Neuronal stem cell (in vitro differentiated cells): ENCODE data around the gene STAB2.

Source experiments
- DNase-seq: peaks from one replicate; pipeline ENCODE4 v3.0.0-alpha.2; 2013; ENCODE audit warnings: low spot score
- H2AFZ ChIP-seq: one replicate; pipeline ENCODE4 v1.6.1; 2013; ENCODE audit warnings: mild to moderate bottlenecking, low read length, inconsistent platforms
- H2AK5ac ChIP-seq: 2 replicates; pipeline ENCODE4 v1.6.1; 2013; ENCODE audit warnings: low read depth, mild to moderate bottlenecking, inconsistent platforms, low read length, moderate library complexity, mixed read lengths
- H2BK120ac ChIP-seq: 2 replicates; pipeline ENCODE4 v1.6.1; 2013; ENCODE audit warnings: low read depth, mild to moderate bottlenecking, inconsistent platforms, low read length, moderate library complexity, mixed read lengths
- H2BK12ac ChIP-seq: one replicate; pipeline ENCODE4 v1.6.1; 2013; ENCODE audit warnings: low read length, inconsistent platforms
- H2BK15ac ChIP-seq: 2 replicates; pipeline ENCODE4 v1.6.1; 2013; ENCODE audit warnings: mild to moderate bottlenecking, low read length, inconsistent platforms, mixed read lengths
- H2BK5ac ChIP-seq: one replicate; pipeline ENCODE4 v1.6.1; 2013; ENCODE audit warnings: inconsistent platforms, mild to moderate bottlenecking, low read length, moderate library complexity
- H3K14ac ChIP-seq: one replicate; pipeline ENCODE4 v1.6.1; 2013; ENCODE audit warnings: low read length, inconsistent platforms
- H3K18ac ChIP-seq: 2 replicates; pipeline ENCODE4 v1.6.1; 2013; ENCODE audit warnings: low read length, inconsistent platforms
- H3K23ac ChIP-seq: 2 replicates; pipeline ENCODE4 v1.6.1; 2013; ENCODE audit warnings: low read depth, mild to moderate bottlenecking, mixed read lengths, low read length, inconsistent platforms; ENCODE audit not compliant: poor library complexity
- H3K27ac ChIP-seq: replicated peaks from 3 replicates; pipeline ENCODE4 v1.5.1; 2013; ENCODE audit warnings: low read length, inconsistent platforms
- H3K27me3 ChIP-seq, 3 experiments: 2 replicates each; pipeline ENCODE4 v1.6.1; 2013; ENCODE audit warnings: low read length in 3 of 3, mild to moderate bottlenecking in 2 of 3, inconsistent platforms in 1 of 3, low read depth in 1 of 3, mixed read lengths in 1 of 3, moderate library complexity in 1 of 3; ENCODE audit not compliant: control insufficient read depth in 3 of 3, insufficient read depth in 3 of 3
- H3K36me3 ChIP-seq, 2 donors: replicated peaks in 1 of 2; 2 replicates each; pipeline ENCODE4 v1.6.1; 2013; ENCODE audit warnings: low read length in 2 of 2; ENCODE audit not compliant: control insufficient read depth in 2 of 2, insufficient read depth in 2 of 2
- H3K4ac ChIP-seq: 2 replicates; pipeline ENCODE4 v1.6.1; 2013; ENCODE audit warnings: inconsistent platforms, mild to moderate bottlenecking, low read length, moderate library complexity
- H3K4me1 ChIP-seq, 2 donors: 1 replicate in 1 of 2; 2 replicates in 1 of 2; pipeline ENCODE4 v1.6.1; 2013; ENCODE audit warnings: low read length in 2 of 2, low read depth in 1 of 2; ENCODE audit not compliant: control insufficient read depth in 2 of 2, insufficient read depth in 1 of 2
- H3K4me2 ChIP-seq: one replicate; pipeline ENCODE4 v1.6.1; 2013; ENCODE audit warnings: mild to moderate bottlenecking, low read length, inconsistent platforms; ENCODE audit not compliant: insufficient read depth, poor library complexity, severe bottlenecking
- H3K4me3 ChIP-seq, 2 donors: 2 replicates each; pipeline ENCODE4 v1.5.1; 2013; ENCODE audit warnings: low read length in 2 of 2, mild to moderate bottlenecking in 2 of 2, inconsistent platforms in 1 of 2, moderate library complexity in 1 of 2
- H3K79me1 ChIP-seq: one replicate; pipeline ENCODE4 v1.6.1; 2013; ENCODE audit warnings: low read depth, mild to moderate bottlenecking, inconsistent platforms, low read length, moderate library complexity
- H3K9ac ChIP-seq: one replicate; pipeline ENCODE4 v1.6.1; 2013; ENCODE audit warnings: mild to moderate bottlenecking, low read depth, low read length, inconsistent platforms; ENCODE audit not compliant: poor library complexity
- H3K9me3 ChIP-seq, 2 donors: replicated peaks in 1 of 2; 2 replicates each; pipeline versions ENCODE3 to v1.6.1; 2013; ENCODE audit warnings: low read length in 2 of 2, mild to moderate bottlenecking in 2 of 2, inconsistent platforms in 1 of 2, low read depth in 1 of 2, mixed read lengths in 1 of 2, moderate library complexity in 1 of 2; ENCODE audit not compliant: control insufficient read depth in 2 of 2, insufficient read depth in 1 of 2
- H4K8ac ChIP-seq: one replicate; pipeline ENCODE4 v1.6.1; 2013; ENCODE audit warnings: low read depth, mild to moderate bottlenecking, inconsistent platforms, low read length, moderate library complexity
- H4K91ac ChIP-seq: one replicate; pipeline ENCODE4 v1.6.1; 2013; ENCODE audit warnings: low read length, low read depth, mild to moderate bottlenecking, inconsistent platforms; ENCODE audit not compliant: poor library complexity
- WGBS, 2 donors: extraction: QIAGEN DNeasy Blood & Tissue Kit; methylation state at CpG; one replicate each; pipeline ENCODE4 v1.1.7; 2013; ENCODE audit warnings: missing lambda C conversion rate in 2 of 2, mixed read lengths in 1 of 2; ENCODE audit not compliant: insufficient read length in 2 of 2, insufficient replicate concordance in 1 of 2; ENCODE audit errors: extremely low coverage in 2 of 2; 5-methylcytosine and 5-hydroxymethylcytosine counted together

Gene STAB2

DNA sequence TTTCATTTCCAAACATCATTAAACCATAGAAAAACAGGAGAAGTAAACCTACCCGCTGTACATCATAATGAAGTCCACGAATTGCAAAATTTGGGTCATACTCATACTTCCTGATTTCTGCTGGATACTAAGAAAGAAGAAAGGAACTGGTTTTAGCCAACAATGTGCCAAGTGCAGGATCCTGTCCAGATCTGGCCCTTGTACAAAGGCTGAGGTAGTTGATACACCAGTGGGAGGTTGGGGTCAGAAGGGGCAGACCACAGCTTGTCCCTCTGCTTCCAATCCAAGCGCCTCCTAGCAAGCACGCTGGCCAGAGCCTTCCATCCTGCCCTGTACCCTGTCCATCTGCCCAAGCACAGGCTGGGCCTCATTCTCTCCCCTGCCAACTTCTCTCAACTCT is 219.7 kb downstream of the STAB2 start:
- Histone ChIP-seq H3K23ac (no peak overlapping the region), H3K27ac (no peak overlapping the region), H2BK15ac (no peak overlapping the region), H2BK120ac (peak overlapping the region; percentile 30), H3K27me3 (no peaks in the 10 kb centered on the region), H3K4me1 (peaks cover 0 to 5% of the 10 kb centered on the region in 2 donors), H3K36me3 (peaks cover 0 to 12% of the 10 kb centered on the region in 2 donors), H4K91ac (no peak overlapping the region), H3K4me3 (no peak overlapping the region), H2BK5ac (no peak overlapping the region), H3K9me3 (no peaks in the 10 kb centered on the region), H3K18ac (no peak overlapping the region), H4K8ac (no peak overlapping the region), H2AFZ (no peak overlapping the region), H2BK12ac (no peak overlapping the region), H3K9ac (no peak overlapping the region), H2AK5ac (no peak overlapping the region), H3K79me1 (no peaks in the 10 kb centered on the region), H3K14ac (no peak overlapping the region), H3K4ac (no peak overlapping the region), H3K4me2 (no peak overlapping the region)
- DNase-seq: no peak
- WGBS, 2 donors: no CpG with 5 or more reads among the region's 4 CpGs

DNA sequence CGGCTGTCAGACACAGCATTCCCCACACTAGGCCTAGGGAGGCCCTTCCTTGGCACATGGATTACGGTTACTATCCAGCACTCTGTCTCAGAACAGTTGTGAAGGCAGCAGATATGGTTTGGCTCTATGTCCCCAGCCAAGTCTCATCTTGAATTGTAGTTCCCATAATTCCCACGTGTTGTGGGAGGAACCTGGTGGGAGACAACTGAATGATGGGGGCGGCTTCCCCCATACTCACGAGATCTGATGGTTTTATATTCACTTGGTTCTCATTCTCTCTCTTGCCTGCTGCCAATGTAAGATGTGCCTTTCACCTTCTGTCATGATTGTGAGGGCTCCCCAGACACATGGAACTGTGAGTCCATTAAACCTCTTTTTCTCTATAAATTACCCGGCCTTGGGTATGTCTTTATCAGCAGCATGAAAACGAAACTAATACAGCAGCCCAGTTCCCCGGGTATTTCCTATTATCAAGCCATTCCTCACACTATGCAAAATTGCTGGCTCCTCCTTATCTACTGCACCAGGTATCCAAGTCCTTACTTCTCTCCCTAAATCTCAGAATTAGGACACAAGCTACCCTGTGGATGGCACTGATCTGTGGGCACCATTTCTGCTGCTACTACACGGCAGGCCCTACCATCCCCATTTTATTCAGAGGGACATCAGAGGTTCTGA is 220.6 kb downstream of the STAB2 start:
- H3K23ac ChIP-seq: no peak overlapping the region
- no peak overlapping the region for H2BK5ac ChIP-seq
- peak overlapping the region; percentile 68 for H3K18ac ChIP-seq
- no peak overlapping the region for H4K8ac ChIP-seq
- no peak overlapping the region for H3K4me3 ChIP-seq
- H2AK5ac ChIP-seq: no peak overlapping the region
- no peak overlapping the region for H3K14ac ChIP-seq
- no peak overlapping the region for H3K27ac ChIP-seq
- WGBS, 2 donors: no CpG with 5 or more reads among the region's 9 CpGs
- H3K4me1 ChIP-seq: no peaks in the 10 kb centered on the region
- no peaks in the 10 kb centered on the region for H3K79me1 ChIP-seq
- no peak overlapping the region for H3K4me2 ChIP-seq
- H3K9me3 ChIP-seq: no peaks in the 10 kb centered on the region
- no peak overlapping the region for H4K91ac ChIP-seq
- no peak overlapping the region for H3K9ac ChIP-seq
- H2AFZ ChIP-seq: no peak overlapping the region
- no peak overlapping the region for H2BK120ac ChIP-seq
- no peaks in the 10 kb centered on the region for H3K27me3 ChIP-seq
- no peak overlapping the region for H3K4ac ChIP-seq
- H3K36me3 ChIP-seq: peaks cover 0 to 15% of the 10 kb centered on the region in 2 donors
- no peak overlapping the region for H2BK15ac ChIP-seq
- H2BK12ac ChIP-seq: no peak overlapping the region
- no peak for DNase-seq

DNA sequence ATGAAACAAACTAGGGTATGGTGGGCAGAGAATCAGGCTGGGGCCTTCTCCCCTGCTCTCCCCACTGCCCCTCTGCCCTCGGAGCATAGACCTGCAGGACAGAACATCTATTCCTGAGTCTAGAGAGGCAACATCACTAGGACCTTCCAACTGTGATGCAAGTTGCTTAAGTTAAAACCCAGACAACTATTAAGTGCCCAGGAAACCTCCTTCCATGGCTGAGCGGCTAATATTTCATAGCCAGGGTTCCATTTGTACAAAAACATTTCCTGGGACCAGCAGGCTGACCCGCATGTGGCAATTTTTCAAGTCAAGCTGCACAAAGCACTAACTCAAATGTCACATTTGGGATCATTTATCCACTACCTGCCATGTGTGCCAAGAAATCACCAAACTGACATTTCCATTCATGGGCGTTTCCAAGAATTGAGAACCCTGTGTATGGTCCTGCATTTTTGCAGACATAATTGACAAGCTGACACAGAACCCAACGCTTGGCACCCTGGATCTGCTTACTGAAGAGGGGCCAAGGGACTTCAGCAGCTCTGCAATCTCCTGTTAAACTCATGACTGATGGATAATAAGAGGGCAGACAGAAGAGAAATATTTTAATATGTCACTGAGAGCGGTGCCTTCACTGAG is 221.3 kb downstream of the STAB2 start:
- H3K9me3 ChIP-seq: no peaks in the 10 kb centered on the region
- H3K4me3 ChIP-seq: no peak overlapping the region
- H2BK12ac ChIP-seq: no peak overlapping the region
- no peaks in the 10 kb centered on the region for H3K79me1 ChIP-seq
- no peak overlapping the region for H2AK5ac ChIP-seq
- H2AFZ ChIP-seq: no peak overlapping the region
- H2BK15ac ChIP-seq: no peak overlapping the region
- H3K27ac ChIP-seq: no peak overlapping the region
- H3K14ac ChIP-seq: no peak overlapping the region
- no CpG with 5 or more reads among the region's 6 CpGs for WGBS, 2 donors
- H3K18ac ChIP-seq: no peak overlapping the region
- no peak overlapping the region for H4K91ac ChIP-seq
- H3K36me3 ChIP-seq: peaks cover 0 to 22% of the 10 kb centered on the region in 2 donors
- no peak overlapping the region for H4K8ac ChIP-seq
- no peak overlapping the region for H2BK120ac ChIP-seq
- no peaks in the 10 kb centered on the region for H3K27me3 ChIP-seq
- no peak overlapping the region for H3K9ac ChIP-seq
- H3K23ac ChIP-seq: no peak overlapping the region
- H3K4ac ChIP-seq: no peak overlapping the region
- no peak for DNase-seq
- H3K4me2 ChIP-seq: no peak overlapping the region
- no peaks in the 10 kb centered on the region for H3K4me1 ChIP-seq
- H2BK5ac ChIP-seq: no peak overlapping the region

DNA sequence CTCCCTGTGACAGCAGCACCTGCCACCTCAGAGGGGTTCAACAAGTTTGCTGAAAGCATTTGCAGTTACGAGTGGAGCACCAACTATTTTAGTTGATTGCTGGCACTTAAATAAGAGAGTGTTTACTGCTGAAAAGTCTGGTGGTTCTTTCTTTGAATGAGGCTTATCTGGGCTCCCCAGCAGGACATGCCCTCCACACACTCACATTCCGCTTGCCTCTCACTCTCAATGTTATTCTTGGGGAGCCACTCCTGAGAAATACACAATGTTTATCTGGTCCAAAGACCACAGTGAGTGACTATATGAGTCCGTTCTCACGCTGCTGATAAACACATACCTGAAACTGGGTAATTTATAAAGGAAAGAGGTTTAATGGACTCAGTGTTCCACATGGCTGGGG is 222.1 kb downstream of the STAB2 start:
- no peaks in the 10 kb centered on the region for H3K9me3 ChIP-seq
- no peak overlapping the region for H3K9ac ChIP-seq
- H3K36me3 ChIP-seq: peaks cover 2 to 30% of the 10 kb centered on the region in 2 donors
- H3K23ac ChIP-seq: no peak overlapping the region
- H4K91ac ChIP-seq: no peak overlapping the region
- no peak overlapping the region for H2AFZ ChIP-seq
- no peak overlapping the region for H3K14ac ChIP-seq
- H3K4ac ChIP-seq: no peak overlapping the region
- H2AK5ac ChIP-seq: no peak overlapping the region
- H2BK120ac ChIP-seq: no peak overlapping the region
- no peak overlapping the region for H2BK5ac ChIP-seq
- no peaks in the 10 kb centered on the region for H3K27me3 ChIP-seq
- no peaks in the 10 kb centered on the region for H3K79me1 ChIP-seq
- H4K8ac ChIP-seq: no peak overlapping the region
- H3K27ac ChIP-seq: no peak overlapping the region
- no peak overlapping the region for H3K4me2 ChIP-seq
- no CpG with 5 or more reads among the region's 4 CpGs for WGBS, 2 donors
- no peak overlapping the region for H3K18ac ChIP-seq
- no peaks in the 10 kb centered on the region for H3K4me1 ChIP-seq
- no peak overlapping the region for H2BK12ac ChIP-seq
- no peak overlapping the region for H3K4me3 ChIP-seq
- no peak for DNase-seq
- no peak overlapping the region for H2BK15ac ChIP-seq
